Measurements from ENCODE around the gene PTPN14.

The PTPN14 gene

DNA sequence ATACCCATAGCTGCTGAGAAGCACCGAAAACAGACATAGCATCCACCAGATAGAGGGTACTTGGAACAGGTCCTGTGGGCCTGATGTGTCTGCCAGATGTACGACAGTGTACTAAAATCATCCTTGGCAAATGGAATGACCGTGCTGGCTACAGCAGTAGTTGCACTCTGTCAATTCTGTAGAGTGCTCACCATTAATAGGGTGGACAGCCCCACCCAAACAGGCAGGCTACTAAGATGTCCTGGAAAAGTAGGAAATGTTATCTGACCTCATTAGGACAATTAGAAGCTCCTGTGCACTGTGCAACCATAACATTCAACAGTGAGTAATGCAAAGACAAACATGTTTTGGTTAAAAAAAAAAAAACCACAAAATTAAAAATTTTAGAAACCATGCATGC, 106.2 kb downstream of the PTPN14 start:
- ATAC-seq = peak; percentile 4; the same call in 2 of the 3 replicates
- no peak for TF ChIP-seq ESRRG (CRISPR knock-in tag; IDR thresholded peaks at IDR 0.05)

DNA sequence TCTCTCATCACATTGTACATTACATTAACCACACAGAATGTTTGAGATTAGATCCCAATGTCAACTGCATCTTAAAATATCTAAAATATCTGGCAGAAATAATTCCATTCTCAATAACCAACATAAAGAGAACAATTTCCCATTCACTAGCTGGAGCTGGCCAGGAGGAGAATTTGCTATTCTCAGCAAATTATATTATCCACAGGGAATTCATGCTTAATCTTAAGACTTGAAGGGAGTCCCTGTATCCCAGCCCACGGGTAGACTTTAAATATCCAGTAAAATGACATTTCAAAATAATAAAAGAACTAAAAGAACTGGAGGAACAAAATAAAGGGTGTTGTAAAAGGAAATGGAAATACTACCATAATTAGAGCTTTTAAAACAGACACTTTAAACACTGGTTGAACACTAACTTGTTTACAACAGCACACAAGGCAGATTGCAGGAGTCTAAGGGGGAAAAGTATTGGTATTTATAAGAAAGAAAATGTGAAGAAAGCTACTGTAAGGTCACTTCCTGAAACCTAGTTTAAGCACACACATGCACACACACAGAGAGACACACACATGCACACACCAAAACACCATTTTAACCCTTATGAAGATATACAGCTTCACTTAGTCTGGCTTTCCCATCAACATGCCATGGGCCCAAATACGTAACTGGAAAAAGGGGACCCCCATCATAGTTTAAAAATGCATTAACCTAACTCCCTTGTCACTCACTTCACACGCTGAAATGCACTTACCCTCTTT, 107.0 kb downstream of the PTPN14 start:
- no peak for ATAC-seq
- TF ChIP-seq, protein P1, sequence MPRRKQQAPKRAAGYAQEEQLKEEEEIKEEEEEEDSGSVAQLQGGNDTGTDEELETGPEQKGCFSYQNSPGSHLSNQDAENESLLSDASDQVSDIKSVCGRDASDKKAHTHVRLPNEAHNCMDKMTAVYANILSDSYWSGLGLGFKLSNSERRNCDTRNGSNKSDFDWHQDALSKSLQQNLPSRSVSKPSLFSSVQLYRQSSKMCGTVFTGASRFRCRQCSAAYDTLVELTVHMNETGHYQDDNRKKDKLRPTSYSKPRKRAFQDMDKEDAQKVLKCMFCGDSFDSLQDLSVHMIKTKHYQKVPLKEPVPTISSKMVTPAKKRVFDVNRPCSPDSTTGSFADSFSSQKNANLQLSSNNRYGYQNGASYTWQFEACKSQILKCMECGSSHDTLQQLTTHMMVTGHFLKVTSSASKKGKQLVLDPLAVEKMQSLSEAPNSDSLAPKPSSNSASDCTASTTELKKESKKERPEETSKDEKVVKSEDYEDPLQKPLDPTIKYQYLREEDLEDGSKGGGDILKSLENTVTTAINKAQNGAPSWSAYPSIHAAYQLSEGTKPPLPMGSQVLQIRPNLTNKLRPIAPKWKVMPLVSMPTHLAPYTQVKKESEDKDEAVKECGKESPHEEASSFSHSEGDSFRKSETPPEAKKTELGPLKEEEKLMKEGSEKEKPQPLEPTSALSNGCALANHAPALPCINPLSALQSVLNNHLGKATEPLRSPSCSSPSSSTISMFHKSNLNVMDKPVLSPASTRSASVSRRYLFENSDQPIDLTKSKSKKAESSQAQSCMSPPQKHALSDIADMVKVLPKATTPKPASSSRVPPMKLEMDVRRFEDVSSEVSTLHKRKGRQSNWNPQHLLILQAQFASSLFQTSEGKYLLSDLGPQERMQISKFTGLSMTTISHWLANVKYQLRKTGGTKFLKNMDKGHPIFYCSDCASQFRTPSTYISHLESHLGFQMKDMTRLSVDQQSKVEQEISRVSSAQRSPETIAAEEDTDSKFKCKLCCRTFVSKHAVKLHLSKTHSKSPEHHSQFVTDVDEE (CRISPR knock-in tag; IDR thresholded peaks at IDR 0.05) = no peak
- TF ChIP-seq ESRRG (CRISPR knock-in tag; IDR thresholded peaks at IDR 0.05) = no peak
- TF ChIP-seq GLIS3 (CRISPR knock-in tag; IDR thresholded peaks at IDR 0.05) = no peak
- TF ChIP-seq, protein P2, sequence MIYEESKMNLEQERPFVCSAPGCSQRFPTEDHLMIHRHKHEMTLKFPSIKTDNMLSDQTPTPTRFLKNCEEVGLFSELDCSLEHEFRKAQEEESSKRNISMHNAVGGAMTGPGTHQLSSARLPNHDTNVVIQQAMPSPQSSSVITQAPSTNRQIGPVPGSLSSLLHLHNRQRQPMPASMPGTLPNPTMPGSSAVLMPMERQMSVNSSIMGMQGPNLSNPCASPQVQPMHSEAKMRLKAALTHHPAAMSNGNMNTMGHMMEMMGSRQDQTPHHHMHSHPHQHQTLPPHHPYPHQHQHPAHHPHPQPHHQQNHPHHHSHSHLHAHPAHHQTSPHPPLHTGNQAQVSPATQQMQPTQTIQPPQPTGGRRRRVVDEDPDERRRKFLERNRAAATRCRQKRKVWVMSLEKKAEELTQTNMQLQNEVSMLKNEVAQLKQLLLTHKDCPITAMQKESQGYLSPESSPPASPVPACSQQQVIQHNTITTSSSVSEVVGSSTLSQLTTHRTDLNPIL (CRISPR knock-in tag; IDR thresholded peaks at IDR 0.05; ENCODE audit: low read depth) = no peak
- TF ChIP-seq RARB (CRISPR knock-in tag; IDR thresholded peaks at IDR 0.05) = no peak
- TF ChIP-seq CSDC2 (CRISPR knock-in tag; IDR thresholded peaks at IDR 0.05) = no peak

DNA sequence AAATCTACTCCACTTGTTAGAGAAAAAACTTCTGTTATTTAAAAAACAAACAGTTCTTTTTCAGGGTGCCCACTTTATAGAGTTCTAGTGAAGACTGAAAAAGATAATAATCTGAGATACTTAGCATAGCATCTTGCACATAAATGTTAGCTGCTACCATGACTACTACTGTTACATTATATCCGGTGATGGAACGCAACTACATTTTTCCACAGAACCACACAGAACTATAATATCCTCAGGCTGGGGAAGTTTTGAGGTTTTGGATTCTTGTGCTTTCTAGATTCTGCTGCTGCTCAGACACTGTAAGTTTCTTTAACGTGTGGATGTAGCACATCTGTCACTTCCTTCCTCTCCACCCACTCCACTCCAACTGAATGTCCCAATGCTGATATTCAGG, 110.3 kb downstream of the PTPN14 start:
- no peak for TF ChIP-seq TCF4 (CRISPR knock-in tag; IDR thresholded peaks at IDR 0.05; ENCODE audit: borderline replicate concordance)
- TF ChIP-seq, protein P1 (CRISPR knock-in tag; IDR thresholded peaks at IDR 0.05) = no peak
- TF ChIP-seq, protein P3, sequence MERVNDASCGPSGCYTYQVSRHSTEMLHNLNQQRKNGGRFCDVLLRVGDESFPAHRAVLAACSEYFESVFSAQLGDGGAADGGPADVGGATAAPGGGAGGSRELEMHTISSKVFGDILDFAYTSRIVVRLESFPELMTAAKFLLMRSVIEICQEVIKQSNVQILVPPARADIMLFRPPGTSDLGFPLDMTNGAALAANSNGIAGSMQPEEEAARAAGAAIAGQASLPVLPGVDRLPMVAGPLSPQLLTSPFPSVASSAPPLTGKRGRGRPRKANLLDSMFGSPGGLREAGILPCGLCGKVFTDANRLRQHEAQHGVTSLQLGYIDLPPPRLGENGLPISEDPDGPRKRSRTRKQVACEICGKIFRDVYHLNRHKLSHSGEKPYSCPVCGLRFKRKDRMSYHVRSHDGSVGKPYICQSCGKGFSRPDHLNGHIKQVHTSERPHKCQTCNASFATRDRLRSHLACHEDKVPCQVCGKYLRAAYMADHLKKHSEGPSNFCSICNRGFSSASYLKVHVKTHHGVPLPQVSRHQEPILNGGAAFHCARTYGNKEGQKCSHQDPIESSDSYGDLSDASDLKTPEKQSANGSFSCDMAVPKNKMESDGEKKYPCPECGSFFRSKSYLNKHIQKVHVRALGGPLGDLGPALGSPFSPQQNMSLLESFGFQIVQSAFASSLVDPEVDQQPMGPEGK (CRISPR knock-in tag; IDR thresholded peaks at IDR 0.05; ENCODE audit: borderline replicate concordance) = no peak
- no peak for TF ChIP-seq PPARA (CRISPR knock-in tag; IDR thresholded peaks at IDR 0.05; ENCODE audit: borderline replicate concordance)
- TF ChIP-seq GLIS3 (CRISPR knock-in tag; IDR thresholded peaks at IDR 0.05) = no peak
- ATAC-seq = peak; percentile 28

DNA sequence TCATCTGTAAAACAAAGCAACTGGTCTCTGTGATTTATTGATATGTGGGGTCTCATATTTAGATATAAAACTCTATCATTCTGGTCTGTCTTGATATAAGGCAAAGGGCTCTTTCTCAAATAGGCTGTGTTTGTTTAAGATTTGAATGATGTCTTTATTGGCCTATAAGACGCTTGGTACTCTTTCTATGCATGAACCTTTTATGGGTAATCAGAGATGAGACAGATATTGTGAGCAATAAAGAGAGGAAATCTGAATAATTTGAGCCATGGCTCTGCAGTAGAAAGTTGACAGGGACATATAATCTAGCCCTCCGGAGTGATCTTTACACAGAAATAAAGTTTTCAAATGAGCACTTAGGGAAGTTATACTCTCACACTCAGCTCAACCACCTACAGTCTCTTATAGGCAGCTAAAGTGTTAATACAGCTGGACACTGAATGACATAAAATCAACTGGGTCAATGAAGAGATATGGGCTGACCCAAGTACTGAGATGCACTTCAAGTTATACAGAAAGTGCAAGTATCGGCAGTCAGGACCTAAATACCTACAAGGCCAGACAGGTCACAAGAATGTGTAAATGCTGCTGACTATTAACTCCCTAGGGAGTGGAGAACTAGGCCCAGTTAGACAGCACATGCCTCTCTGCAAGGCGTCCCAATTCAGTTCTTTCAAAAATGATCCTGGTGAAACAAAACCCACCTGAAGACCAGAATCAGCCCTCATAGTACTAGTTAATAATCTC, 111.0 kb downstream of the PTPN14 start:
- ATAC-seq = no peak
- TF ChIP-seq, protein P4, sequence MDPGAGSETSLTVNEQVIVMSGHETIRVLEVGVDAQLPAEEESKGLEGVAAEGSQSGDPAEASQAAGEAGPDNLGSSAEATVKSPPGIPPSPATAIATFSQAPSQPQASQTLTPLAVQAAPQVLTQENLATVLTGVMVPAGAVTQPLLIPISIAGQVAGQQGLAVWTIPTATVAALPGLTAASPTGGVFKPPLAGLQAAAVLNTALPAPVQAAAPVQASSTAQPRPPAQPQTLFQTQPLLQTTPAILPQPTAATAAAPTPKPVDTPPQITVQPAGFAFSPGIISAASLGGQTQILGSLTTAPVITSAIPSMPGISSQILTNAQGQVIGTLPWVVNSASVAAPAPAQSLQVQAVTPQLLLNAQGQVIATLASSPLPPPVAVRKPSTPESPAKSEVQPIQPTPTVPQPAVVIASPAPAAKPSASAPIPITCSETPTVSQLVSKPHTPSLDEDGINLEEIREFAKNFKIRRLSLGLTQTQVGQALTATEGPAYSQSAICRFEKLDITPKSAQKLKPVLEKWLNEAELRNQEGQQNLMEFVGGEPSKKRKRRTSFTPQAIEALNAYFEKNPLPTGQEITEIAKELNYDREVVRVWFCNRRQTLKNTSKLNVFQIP (CRISPR knock-in tag; IDR thresholded peaks at IDR 0.05; ENCODE audit: borderline replicate concordance, low read depth) = no peak
- TF ChIP-seq PPARA (CRISPR knock-in tag; IDR thresholded peaks at IDR 0.05; ENCODE audit: borderline replicate concordance) (no peak), CSDC2 (CRISPR knock-in tag; IDR thresholded peaks at IDR 0.05) (no peak), ZFP30 (CRISPR knock-in tag; IDR thresholded peaks at IDR 0.05) (no peak), ARNTL (CRISPR knock-in tag; IDR thresholded peaks at IDR 0.05; ENCODE audit: borderline replicate concordance, low read depth) (no peak), RARB (CRISPR knock-in tag; IDR thresholded peaks at IDR 0.05) (no peak), ZFP3 (CRISPR knock-in tag; IDR thresholded peaks at IDR 0.05) (no peak), TOX (CRISPR knock-in tag; IDR thresholded peaks at IDR 0.05; ENCODE audit: borderline replicate concordance) (no peak), GLIS3 (CRISPR knock-in tag; IDR thresholded peaks at IDR 0.05) (no peak), ZNF8 (CRISPR knock-in tag; IDR thresholded peaks at IDR 0.05) (no peak), ESRRG (CRISPR knock-in tag; IDR thresholded peaks at IDR 0.05) (no peak), ZNF565 (CRISPR knock-in tag; conservative IDR thresholded peaks at IDR 0.05; ENCODE audit: low read depth) (no peak)
- TF ChIP-seq, protein P2 (CRISPR knock-in tag; IDR thresholded peaks at IDR 0.05; ENCODE audit: low read depth) = no peak
- TF ChIP-seq, protein P5, sequence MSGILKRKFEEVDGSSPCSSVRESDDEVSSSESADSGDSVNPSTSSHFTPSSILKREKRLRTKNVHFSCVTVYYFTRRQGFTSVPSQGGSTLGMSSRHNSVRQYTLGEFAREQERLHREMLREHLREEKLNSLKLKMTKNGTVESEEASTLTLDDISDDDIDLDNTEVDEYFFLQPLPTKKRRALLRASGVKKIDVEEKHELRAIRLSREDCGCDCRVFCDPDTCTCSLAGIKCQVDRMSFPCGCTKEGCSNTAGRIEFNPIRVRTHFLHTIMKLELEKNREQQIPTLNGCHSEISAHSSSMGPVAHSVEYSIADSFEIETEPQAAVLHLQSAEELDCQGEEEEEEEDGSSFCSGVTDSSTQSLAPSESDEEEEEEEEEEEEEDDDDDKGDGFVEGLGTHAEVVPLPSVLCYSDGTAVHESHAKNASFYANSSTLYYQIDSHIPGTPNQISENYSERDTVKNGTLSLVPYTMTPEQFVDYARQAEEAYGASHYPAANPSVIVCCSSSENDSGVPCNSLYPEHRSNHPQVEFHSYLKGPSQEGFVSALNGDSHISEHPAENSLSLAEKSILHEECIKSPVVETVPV (CRISPR knock-in tag; IDR thresholded peaks at IDR 0.05) = no peak

Measured in SK-N-SH treated with all-trans-retinoic acid at 6 μM for 48 hours (cell line).